HG02981 (cell line): Measurements from ENCODE around the gene ATP2C1.

Source experiments
- ATAC-seq: cut with Tn5 transposase; IDR thresholded peaks from one replicate; pipeline ENCODE4 v1.9.1; 2021; ENCODE audit warnings: mild to moderate bottlenecking, moderate library complexity; ENCODE audit not compliant: unreplicated experiment

ATP2C1 gene

GRCh38 chr3:130894130-130894985 is 474 bp downstream of the ATP2C1 start:
- peak; percentile 15 for ATAC-seq

GRCh38 chr3:130894986-130895280 is 1.0 kb downstream of the ATP2C1 start:
- ATAC-seq: no peak

GRCh38 chr3:130895690-130896488 is 2.0 kb downstream of the ATP2C1 start:
- no peak for ATAC-seq

- ATAC-seq: no peak
Observed at GRCh38 chr3:130897316-130897715, 3.4 kb downstream of the ATP2C1 start.

GRCh38 chr3:130900959-130901358 is 7.1 kb downstream of the ATP2C1 start:
- peak; percentile 52 for ATAC-seq

- ATAC-seq: no peak
Observed at GRCh38 chr3:130901463-130902204, 7.8 kb downstream of the ATP2C1 start.

GRCh38 chr3:130903412-130903908 is 9.6 kb downstream of the ATP2C1 start:
- no peak for ATAC-seq

GRCh38 chr3:130904491-130904890 is 10.6 kb downstream of the ATP2C1 start:
- no peak for ATAC-seq

- ATAC-seq: no peak
Observed at GRCh38 chr3:130905551-130905950, 11.7 kb downstream of the ATP2C1 start.

GRCh38 chr3:130906374-130906995 is 12.6 kb downstream of the ATP2C1 start:
- ATAC-seq: no peak

- ATAC-seq: no peak
Observed at GRCh38 chr3:130907500-130907899, 13.6 kb downstream of the ATP2C1 start.

GRCh38 chr3:130907966-130908365 is 14.1 kb downstream of the ATP2C1 start:
- peak; percentile 38 for ATAC-seq

- ATAC-seq: no peak
Observed at GRCh38 chr3:130915567-130916292, 21.8 kb downstream of the ATP2C1 start.

GRCh38 chr3:130916507-130917167 is 22.8 kb downstream of the ATP2C1 start:
- ATAC-seq: peak; percentile 57

- ATAC-seq: no peak
Observed at GRCh38 chr3:130918328-130918727, 24.4 kb downstream of the ATP2C1 start.

- ATAC-seq: peak; percentile 75
Observed at GRCh38 chr3:130925628-130926027, 31.7 kb downstream of the ATP2C1 start.

- no peak for ATAC-seq
Observed at GRCh38 chr3:130926504-130926903, 32.6 kb downstream of the ATP2C1 start.

GRCh38 chr3:130929804-130930203 is 35.9 kb downstream of the ATP2C1 start:
- no peak for ATAC-seq

GRCh38 chr3:130932979-130933378 is 39.1 kb downstream of the ATP2C1 start:
- no peak for ATAC-seq
